ENCODE data around the gene RHOT2. TPM values are rescaled to one million over a fixed set of nuclear protein-coding genes. Genes with fewer than 3 reads are reported as not detected.
A peak's percentile ranks its signal among the peaks of the same experiment; 100 is the strongest.
"Not testable (repeated sequence)": the region's sequence is repeated elsewhere in the genome, so short reads cannot be mapped to it uniquely, and the experiment has no call there.

Gene RHOT2
- total RNA-seq, 1 donor from 2014 or later = 207 TPM

GRCh38 chr16:687499-687898 is 19.6 kb downstream of the RHOT2 start:
- no peak overlapping the region for H3K27ac Mint-ChIP-seq
- H3K4me3 Mint-ChIP-seq = peak overlapping the region; percentile 6
- H3K4me1 Mint-ChIP-seq = peaks cover 18% of the 10 kb centered on the region
- no peaks in the 10 kb centered on the region for H3K9me3 Mint-ChIP-seq
- TF ChIP-seq, protein P1, sequence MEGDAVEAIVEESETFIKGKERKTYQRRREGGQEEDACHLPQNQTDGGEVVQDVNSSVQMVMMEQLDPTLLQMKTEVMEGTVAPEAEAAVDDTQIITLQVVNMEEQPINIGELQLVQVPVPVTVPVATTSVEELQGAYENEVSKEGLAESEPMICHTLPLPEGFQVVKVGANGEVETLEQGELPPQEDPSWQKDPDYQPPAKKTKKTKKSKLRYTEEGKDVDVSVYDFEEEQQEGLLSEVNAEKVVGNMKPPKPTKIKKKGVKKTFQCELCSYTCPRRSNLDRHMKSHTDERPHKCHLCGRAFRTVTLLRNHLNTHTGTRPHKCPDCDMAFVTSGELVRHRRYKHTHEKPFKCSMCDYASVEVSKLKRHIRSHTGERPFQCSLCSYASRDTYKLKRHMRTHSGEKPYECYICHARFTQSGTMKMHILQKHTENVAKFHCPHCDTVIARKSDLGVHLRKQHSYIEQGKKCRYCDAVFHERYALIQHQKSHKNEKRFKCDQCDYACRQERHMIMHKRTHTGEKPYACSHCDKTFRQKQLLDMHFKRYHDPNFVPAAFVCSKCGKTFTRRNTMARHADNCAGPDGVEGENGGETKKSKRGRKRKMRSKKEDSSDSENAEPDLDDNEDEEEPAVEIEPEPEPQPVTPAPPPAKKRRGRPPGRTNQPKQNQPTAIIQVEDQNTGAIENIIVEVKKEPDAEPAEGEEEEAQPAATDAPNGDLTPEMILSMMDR (IDR thresholded peaks at IDR 0.05; ENCODE audit: unreplicated experiment) = no peak
- H3K27me3 Mint-ChIP-seq (ENCODE audit: low read depth) = peaks cover 19% of the 10 kb centered on the region
- DNase-seq (ENCODE audit: low spot score in 2 of 2, unreplicated experiment in 2 of 2) = no peak
- H3K36me3 Mint-ChIP-seq = peaks cover 3% of the 10 kb centered on the region

- TF ChIP-seq, protein P1 (IDR thresholded peaks at IDR 0.05; ENCODE audit: unreplicated experiment) = no peak
- peaks cover 2% of the 10 kb centered on the region for H3K36me3 Mint-ChIP-seq
- DNase-seq (ENCODE audit: low spot score in 2 of 2, unreplicated experiment in 2 of 2) = no peak
- H3K9me3 Mint-ChIP-seq = no peaks in the 10 kb centered on the region
- peaks cover 35% of the 10 kb centered on the region for H3K27me3 Mint-ChIP-seq (ENCODE audit: low read depth)
- peaks cover 17% of the 10 kb centered on the region for H3K4me1 Mint-ChIP-seq
- H3K4me3 Mint-ChIP-seq = peak overlapping the region; percentile 89
- H3K27ac Mint-ChIP-seq = no peak overlapping the region
Observed at GRCh38 chr16:689175-689897, 21.4 kb downstream of the RHOT2 start.

DNA sequence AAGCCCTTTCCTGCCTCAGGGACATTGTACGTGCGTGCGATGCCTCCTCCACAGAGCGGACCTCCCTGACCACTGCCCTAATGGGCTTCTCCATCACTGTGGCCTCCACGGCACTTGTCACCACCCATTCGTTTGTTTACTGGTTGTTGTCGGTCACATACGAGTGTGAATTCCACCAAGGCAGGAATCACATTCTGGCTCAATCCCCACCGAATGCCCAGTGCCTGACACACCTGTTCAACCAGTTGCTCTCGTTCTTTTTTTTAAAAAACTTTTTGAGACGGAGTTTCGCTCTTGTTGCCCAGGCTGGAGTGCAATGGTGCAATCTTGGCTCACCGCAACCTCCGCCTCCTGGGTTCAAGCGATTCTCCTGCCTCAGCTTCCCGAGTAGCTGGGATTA is 23.3 kb downstream of the RHOT2 start:
- H3K27ac Mint-ChIP-seq; H3K9me3 Mint-ChIP-seq; H3K36me3 Mint-ChIP-seq; DNase-seq (ENCODE audit: low spot score in 2 of 2, unreplicated experiment in 2 of 2): not testable (repeated sequence)
- Mint-ChIP-seq H3K4me3 (peak overlapping the region; percentile 89), H3K27me3 (ENCODE audit: low read depth) (peaks cover 51% of the 10 kb centered on the region), H3K4me1 (peaks cover 20% of the 10 kb centered on the region)

- Mint-ChIP-seq H3K9me3 (no peaks in the 10 kb centered on the region), H3K4me3 (peak overlapping the region; percentile 6), H3K36me3 (no peaks in the 10 kb centered on the region), H3K27me3 (ENCODE audit: low read depth) (peaks cover 62% of the 10 kb centered on the region), H3K4me1 (peaks cover 20% of the 10 kb centered on the region), H3K27ac (no peak overlapping the region)
- TF ChIP-seq, protein P1 (IDR thresholded peaks at IDR 0.05; ENCODE audit: unreplicated experiment) = no peak
- no peak for DNase-seq (ENCODE audit: low spot score in 2 of 2, unreplicated experiment in 2 of 2)
Observed at GRCh38 chr16:692356-693108, 24.6 kb downstream of the RHOT2 start.

GRCh38 chr16:693364-693763 is 25.4 kb downstream of the RHOT2 start:
- no peak for DNase-seq (ENCODE audit: low spot score in 2 of 2, unreplicated experiment in 2 of 2)
- Mint-ChIP-seq H3K27ac (no peak overlapping the region), H3K27me3 (ENCODE audit: low read depth) (peaks cover 71% of the 10 kb centered on the region), H3K9me3 (no peaks in the 10 kb centered on the region), H3K4me3 (no peak overlapping the region), H3K4me1 (peaks cover 20% of the 10 kb centered on the region), H3K36me3 (no peaks in the 10 kb centered on the region)
- TF ChIP-seq, protein P1 (IDR thresholded peaks at IDR 0.05; ENCODE audit: unreplicated experiment) = no peak

DNA sequence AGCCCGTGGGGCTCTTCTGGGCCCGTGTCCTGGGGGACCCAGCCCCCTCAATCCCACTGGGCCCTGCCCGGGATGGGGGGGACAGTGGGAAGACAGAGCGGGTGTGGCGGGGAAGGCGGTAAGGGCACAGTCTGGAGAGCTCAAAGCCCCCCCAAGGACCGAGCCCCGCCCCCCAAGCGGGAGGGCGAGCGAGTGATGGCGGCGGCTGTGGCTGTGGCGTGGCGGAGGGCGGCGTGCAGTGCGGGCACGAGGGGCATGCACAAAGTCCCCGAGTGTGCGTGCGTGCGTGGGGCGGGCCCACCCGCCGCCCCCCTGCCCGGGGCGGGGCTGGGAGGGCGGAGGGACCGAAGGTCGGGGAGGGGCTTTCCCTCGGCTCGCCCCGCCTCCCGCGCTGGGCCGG is 25.8 kb downstream of the RHOT2 start:
- Mint-ChIP-seq H3K36me3 (no peaks in the 10 kb centered on the region), H3K4me3 (no peak overlapping the region), H3K9me3 (no peaks in the 10 kb centered on the region), H3K27ac (no peak overlapping the region), H3K27me3 (ENCODE audit: low read depth) (peaks cover 75% of the 10 kb centered on the region), H3K4me1 (peaks cover 18% of the 10 kb centered on the region)
- no peak for DNase-seq (ENCODE audit: low spot score in 2 of 2, unreplicated experiment in 2 of 2)
- TF ChIP-seq, protein P1 (IDR thresholded peaks at IDR 0.05; ENCODE audit: unreplicated experiment) = no peak
